GM23338 (cell line): ENCODE measurements around the gene SLC4A2. TPM values are rescaled to one million over a fixed set of nuclear protein-coding genes. Genes with fewer than 3 reads are reported as not detected.

ENCODE experiments used
- ATAC-seq: fragments of 200-7000 bp; cut with Tn5 transposase; 3 replicates; pipeline ENCODE4 v1.9.1; 2020
- DNase-seq: peaks from one replicate; pipeline ENCODE4 v3.0.0-alpha.2; 2015; ENCODE audit warnings: low spot score
- H2AFZ ChIP-seq: fragments of 200-600 bp; sonication (generic); 2 replicates; pipeline ENCODE4 v1.8.0; 2016; ENCODE audit warnings: antibody characterized with exemption, mild to moderate bottlenecking, moderate library complexity
- H3F3A ChIP-seq: fragments of 200-600 bp; sonication (generic); replicated peaks from 2 replicates; pipeline ENCODE4 v1.8.0; 2017; ENCODE audit warnings: antibody characterized with exemption, mixed run types, low read depth
- H3K27ac ChIP-seq: fragments of 200-600 bp; sonication (generic); 2 replicates; pipeline ENCODE4 v1.6.1; 2016; ENCODE audit warnings: low read depth
- H3K27me3 ChIP-seq: fragments of 200-600 bp; sonication (generic); 2 replicates; pipeline ENCODE4 v1.8.0; 2016; ENCODE audit warnings: mild to moderate bottlenecking, mixed run types, moderate library complexity; ENCODE audit not compliant: insufficient read depth
- H3K36me3 ChIP-seq: fragments of 200-600 bp; sonication (generic); 2 replicates; pipeline ENCODE4 v1.8.0; 2016; ENCODE audit warnings: mild to moderate bottlenecking; ENCODE audit not compliant: insufficient read depth
- H3K4me1 ChIP-seq: fragments of 200-600 bp; sonication (generic); 2 replicates; pipeline ENCODE4 v1.8.0; 2016; ENCODE audit warnings: mild to moderate bottlenecking, moderate library complexity; ENCODE audit not compliant: insufficient read depth
- H3K4me2 ChIP-seq: fragments of 200-600 bp; sonication (generic); 2 replicates; pipeline ENCODE4 v1.7.1; 2017; ENCODE audit warnings: mixed run types
- H3K4me3 ChIP-seq: fragments of 200-600 bp; sonication (generic); 2 replicates; pipeline ENCODE4 v1.6.1; 2016; ENCODE audit warnings: mixed run types
- H3K79me2 ChIP-seq: fragments of 200-600 bp; sonication (generic); replicated peaks from 2 replicates; pipeline ENCODE4 v1.8.0; 2017; ENCODE audit warnings: mild to moderate bottlenecking; ENCODE audit not compliant: insufficient read depth
- H3K9me2 ChIP-seq: fragments of 200-600 bp; sonication (generic); 2 replicates; pipeline ENCODE4 v1.8.0; 2017; ENCODE audit not compliant: insufficient read depth
- H4K20me1 ChIP-seq: fragments of 200-600 bp; sonication (generic); replicated peaks from 2 replicates; pipeline ENCODE4 v1.8.0; 2017; ENCODE audit warnings: mild to moderate bottlenecking; ENCODE audit not compliant: insufficient read depth
- H3K27ac Mint-ChIP-seq: 2 replicates; pipeline ENCODE4 v1.8.0; 2020; ENCODE audit warnings: inconsistent platforms, mild to moderate bottlenecking, moderate library complexity, mixed read lengths
- H3K27me3 Mint-ChIP-seq: 3 replicates; pipeline ENCODE4 v1.8.0; 2022; ENCODE audit warnings: low read depth, mild to moderate bottlenecking, moderate library complexity, mixed read lengths, inconsistent platforms; ENCODE audit not compliant: insufficient read depth, poor library complexity
- H3K36me3 Mint-ChIP-seq: 3 replicates; pipeline ENCODE4 v1.8.0; 2021; ENCODE audit warnings: low read depth, mild to moderate bottlenecking, inconsistent platforms, moderate library complexity, mixed read lengths
- H3K4me1 Mint-ChIP-seq: 3 replicates; pipeline ENCODE4 v1.8.0; 2020; ENCODE audit warnings: mild to moderate bottlenecking, inconsistent platforms, mixed read lengths
- H3K4me3 Mint-ChIP-seq: 3 replicates; pipeline ENCODE4 v1.8.0; 2021; ENCODE audit warnings: moderate library complexity, mild to moderate bottlenecking, inconsistent platforms, mixed read lengths
- H3K9me3 Mint-ChIP-seq: 3 replicates; pipeline ENCODE4 v1.8.0; 2020; ENCODE audit warnings: moderate library complexity, mild to moderate bottlenecking, inconsistent platforms, mixed read lengths
- CREB1 ChIP-seq: fragments of 250-450 bp; sonication (Bioruptor Pico); IDR thresholded peaks from 2 replicates; pipeline ENCODE4 v1.5.0; 2020; ENCODE audit warnings: low read depth, mild to moderate bottlenecking, moderate library complexity
- EZH2 ChIP-seq: fragments of 200-600 bp; sonication (generic); IDR thresholded peaks from one replicate; pipeline ENCODE4 v1.8.0; 2017; ENCODE audit warnings: antibody characterized with exemption, mild to moderate bottlenecking, low read depth; ENCODE audit not compliant: unreplicated experiment
- EZH2phosphoT487 ChIP-seq: fragments of 200-600 bp; sonication (generic); IDR thresholded peaks from one replicate; pipeline ENCODE4 v1.8.1; 2018; ENCODE audit warnings: antibody characterized with exemption; ENCODE audit not compliant: unreplicated experiment
- JUNB ChIP-seq: IDR thresholded peaks from one replicate; pipeline ENCODE4 v1.6.1; 2016; ENCODE audit warnings: antibody characterized with exemption; ENCODE audit not compliant: unreplicated experiment
- STAT1 ChIP-seq: IDR thresholded peaks from one replicate; pipeline ENCODE4 v1.6.1; 2016; ENCODE audit warnings: antibody characterized with exemption; ENCODE audit not compliant: unreplicated experiment
- ZNF114 ChIP-seq: fragments of 250-450 bp; sonication (Bioruptor Pico); IDR thresholded peaks from 2 replicates; pipeline ENCODE4 v1.5.0; 2020; ENCODE audit warnings: mild to moderate bottlenecking, moderate library complexity
- polyA plus RNA-seq: library from polyadenylated mRNA; unstranded; fragments of >200 nt; fragmentation: Nextera tagmentation; extraction: Ambion mirVana; gene quantifications from 2 replicates; pipeline ENCODE4 v1.2.1, GENCODE V29; 2016
- total RNA-seq: library from RNA; depleted of rRNA; stranded (reverse); fragments of >200 nt; shearing (Covaris generic); gene quantifications from 2 replicates; pipeline ENCODE4 v1.2.3, GENCODE V29; 2014
- TF ChIP-seq, protein P1 (sequence below): IDR thresholded peaks from one replicate; pipeline ENCODE4 v1.6.1; 2018; ENCODE audit warnings: antibody characterized with exemption; ENCODE audit not compliant: unreplicated experiment
- TF ChIP-seq, protein P2 (sequence below): IDR thresholded peaks from 2 replicates; pipeline ENCODE4 v1.6.1; 2016; ENCODE audit warnings: antibody characterized with exemption

Gene SLC4A2
- total and polyA plus RNA-seq, 2 experiments from 2014 or later, result 64.8 to 106 TPM

GRCh38 chr7:151046603-151047573 lies 12.5 kb upstream of the SLC4A2 start:
- Mint-ChIP-seq H3K4me1 (peaks cover 4% of the 10 kb centered on the region), H3K36me3 (no peaks in the 10 kb centered on the region; the same call in 2 of the 3 replicates), H3K4me3 (no peak overlapping the region), H3K9me3 (no peaks in the 10 kb centered on the region), H3K27me3 (peaks cover 26% of the 10 kb centered on the region), H3K27ac (no peak overlapping the region)
- Histone ChIP-seq H3K27ac (no peak overlapping the region), H3K79me2 (no peaks in the 10 kb centered on the region), H3F3A (no peaks in the 10 kb centered on the region), H3K36me3 (no peaks in the 10 kb centered on the region), H2AFZ (no peak overlapping the region), H3K4me1 (no peaks in the 10 kb centered on the region), H3K4me3 (no peak overlapping the region), H4K20me1 (no peaks in the 10 kb centered on the region), H3K27me3 (peaks cover 22% of the 10 kb centered on the region), H3K4me2 (no peak overlapping the region), H3K9me2 (no peaks in the 10 kb centered on the region)
- DNase-seq, result no peak
- TF ChIP-seq EZH2phosphoT487, result no peak
- TF ChIP-seq CREB1, result no peak
- TF ChIP-seq, protein P1, sequence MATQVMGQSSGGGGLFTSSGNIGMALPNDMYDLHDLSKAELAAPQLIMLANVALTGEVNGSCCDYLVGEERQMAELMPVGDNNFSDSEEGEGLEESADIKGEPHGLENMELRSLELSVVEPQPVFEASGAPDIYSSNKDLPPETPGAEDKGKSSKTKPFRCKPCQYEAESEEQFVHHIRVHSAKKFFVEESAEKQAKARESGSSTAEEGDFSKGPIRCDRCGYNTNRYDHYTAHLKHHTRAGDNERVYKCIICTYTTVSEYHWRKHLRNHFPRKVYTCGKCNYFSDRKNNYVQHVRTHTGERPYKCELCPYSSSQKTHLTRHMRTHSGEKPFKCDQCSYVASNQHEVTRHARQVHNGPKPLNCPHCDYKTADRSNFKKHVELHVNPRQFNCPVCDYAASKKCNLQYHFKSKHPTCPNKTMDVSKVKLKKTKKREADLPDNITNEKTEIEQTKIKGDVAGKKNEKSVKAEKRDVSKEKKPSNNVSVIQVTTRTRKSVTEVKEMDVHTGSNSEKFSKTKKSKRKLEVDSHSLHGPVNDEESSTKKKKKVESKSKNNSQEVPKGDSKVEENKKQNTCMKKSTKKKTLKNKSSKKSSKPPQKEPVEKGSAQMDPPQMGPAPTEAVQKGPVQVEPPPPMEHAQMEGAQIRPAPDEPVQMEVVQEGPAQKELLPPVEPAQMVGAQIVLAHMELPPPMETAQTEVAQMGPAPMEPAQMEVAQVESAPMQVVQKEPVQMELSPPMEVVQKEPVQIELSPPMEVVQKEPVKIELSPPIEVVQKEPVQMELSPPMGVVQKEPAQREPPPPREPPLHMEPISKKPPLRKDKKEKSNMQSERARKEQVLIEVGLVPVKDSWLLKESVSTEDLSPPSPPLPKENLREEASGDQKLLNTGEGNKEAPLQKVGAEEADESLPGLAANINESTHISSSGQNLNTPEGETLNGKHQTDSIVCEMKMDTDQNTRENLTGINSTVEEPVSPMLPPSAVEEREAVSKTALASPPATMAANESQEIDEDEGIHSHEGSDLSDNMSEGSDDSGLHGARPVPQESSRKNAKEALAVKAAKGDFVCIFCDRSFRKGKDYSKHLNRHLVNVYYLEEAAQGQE, result no peak
- TF ChIP-seq JUNB, result no peak
- no peak for TF ChIP-seq ZNF114 (CRISPR knock-in tag)
- no peak for ATAC-seq

DNA sequence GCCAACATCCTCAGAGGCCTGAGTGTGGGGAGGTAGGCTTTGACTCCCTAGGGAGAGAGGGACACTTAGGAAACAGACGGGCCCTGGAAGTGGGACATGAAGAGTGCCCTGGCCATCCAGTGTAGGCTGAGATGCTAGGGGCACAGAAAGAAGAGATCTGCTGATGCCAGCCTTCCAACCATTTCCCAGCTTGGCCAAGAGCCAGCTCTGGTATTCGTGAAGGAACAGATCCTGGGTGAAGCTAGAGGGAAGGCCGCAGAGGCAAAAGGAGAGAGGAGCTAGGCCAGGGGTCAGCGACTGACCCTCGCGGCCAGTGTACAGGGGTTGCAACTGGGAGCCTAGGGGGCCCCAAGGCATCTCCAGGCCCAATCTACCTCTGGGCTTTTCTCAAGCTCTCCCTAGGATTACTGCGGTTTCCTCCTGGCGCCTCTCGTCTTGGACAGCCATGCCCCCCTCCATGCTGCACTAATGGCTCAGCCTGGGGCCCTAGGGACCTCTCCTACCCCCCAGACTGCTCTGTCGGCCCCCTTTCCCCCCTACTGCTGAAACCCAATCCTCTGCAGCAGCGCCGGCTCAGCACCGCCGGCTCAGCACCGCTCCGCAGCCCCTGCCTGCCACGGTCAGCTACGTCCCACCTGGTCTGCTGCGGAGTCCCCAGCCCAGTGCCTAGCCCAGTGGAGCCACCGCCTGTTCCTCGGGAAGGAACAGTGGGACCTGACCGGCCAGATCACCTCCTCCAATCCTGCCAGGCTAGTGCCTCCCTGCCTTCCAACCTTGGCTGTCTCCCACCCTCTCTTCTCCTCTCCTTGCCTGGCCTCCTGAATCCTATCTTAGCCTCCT lies 11.2 kb upstream of the SLC4A2 start, which contains the start of gene ASIC3:
Gene ASIC3, plus strand, starts transcription at position 556 of the 840 bp plus-strand sequence. CDS start 355 bp downstream, outside the sequence.
- no peaks in the 10 kb centered on the region for H3F3A ChIP-seq
- H3K27ac ChIP-seq, result no peak within 1 kb of the TSS
- Mint-ChIP-seq H3K4me3 (no peak within 1 kb of the TSS), H3K27ac (no peak within 1 kb of the TSS), H3K27me3 (peaks cover 26% of the 10 kb centered on the region), H3K36me3 (no peaks in the 10 kb centered on the region), H3K9me3 (no peaks in the 10 kb centered on the region), H3K4me1 (peaks cover 9% of the 10 kb centered on the region)
- peaks cover 22% of the 10 kb centered on the region for H3K27me3 ChIP-seq
- H3K4me3 ChIP-seq, result no peak within 1 kb of the TSS
- H3K4me1 ChIP-seq, result no peaks in the 10 kb centered on the region
- H3K36me3 ChIP-seq, result no peaks in the 10 kb centered on the region
- H3K4me2 ChIP-seq, result no peak within 1 kb of the TSS
- no peak within 1 kb of the TSS for H2AFZ ChIP-seq
- no peak for DNase-seq
- H4K20me1 ChIP-seq, result no peaks in the 10 kb centered on the region
- no peak for ATAC-seq
- H3K79me2 ChIP-seq, result no peaks in the 10 kb centered on the region
- no peaks in the 10 kb centered on the region for H3K9me2 ChIP-seq
- TF ChIP-seq STAT1 (no peak), JUNB (no peak), EZH2phosphoT487 (no peak), EZH2 (no peak), CREB1 (no peak)
- TF ChIP-seq, protein P2, sequence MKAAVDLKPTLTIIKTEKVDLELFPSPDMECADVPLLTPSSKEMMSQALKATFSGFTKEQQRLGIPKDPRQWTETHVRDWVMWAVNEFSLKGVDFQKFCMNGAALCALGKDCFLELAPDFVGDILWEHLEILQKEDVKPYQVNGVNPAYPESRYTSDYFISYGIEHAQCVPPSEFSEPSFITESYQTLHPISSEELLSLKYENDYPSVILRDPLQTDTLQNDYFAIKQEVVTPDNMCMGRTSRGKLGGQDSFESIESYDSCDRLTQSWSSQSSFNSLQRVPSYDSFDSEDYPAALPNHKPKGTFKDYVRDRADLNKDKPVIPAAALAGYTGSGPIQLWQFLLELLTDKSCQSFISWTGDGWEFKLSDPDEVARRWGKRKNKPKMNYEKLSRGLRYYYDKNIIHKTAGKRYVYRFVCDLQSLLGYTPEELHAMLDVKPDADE, result no peak
- TF ChIP-seq, protein P1, result no peak
